Lower lobe of right lung (tissue), 2 donors: Measurements from ENCODE around the gene NDUFAF4. TPM values are rescaled to one million over a fixed set of nuclear protein-coding genes. Genes with fewer than 3 reads are reported as not detected.

Source experiments
- ATAC-seq, 2 donors: fragments of 200-7000 bp; cut with Tn5 transposase; one replicate each; pipeline ENCODE4 v1.9.1; 2020 to 2022; ENCODE audit warnings: mild to moderate bottlenecking in 2 of 2, moderate library complexity in 2 of 2
- DNase-seq: peaks from one replicate; pipeline ENCODE4 v3.0.0-alpha.2; 2020
- H3K27ac ChIP-seq: fragments of 200-600 bp; one replicate; pipeline ENCODE4 v1.8.0; 2022
- H3K27me3 ChIP-seq: fragments of 200-600 bp; one replicate; pipeline ENCODE4 v1.8.0; 2022; ENCODE audit warnings: low read depth
- H3K36me3 ChIP-seq: fragments of 200-600 bp; one replicate; pipeline ENCODE4 v1.8.0; 2022; ENCODE audit warnings: mild to moderate bottlenecking
- H3K4me1 ChIP-seq: fragments of 200-600 bp; one replicate; pipeline ENCODE4 v1.8.0; 2022
- H3K4me3 ChIP-seq: fragments of 200-600 bp; one replicate; pipeline ENCODE4 v1.8.0; 2022; ENCODE audit warnings: mild to moderate bottlenecking
- H3K9me3 ChIP-seq: fragments of 200-600 bp; one replicate; pipeline ENCODE4 v1.8.0; 2022
- intact Hi-C: fragments of 100-400 bp; cut with DNase I; formaldehyde crosslinking; loops from one replicate; pipeline ENCODE4 v1.11.0; 2022
- total RNA-seq: library from RNA; stranded (reverse); fragmentation: NEBNext Ultra II Directional; extraction: Animal tissue kit (Norgen Biotek cat#: 25700); gene quantifications from one replicate; pipeline ENCODE4 v1.2.1, GENCODE V29; 2021
- TF ChIP-seq, protein P1 (sequence below): fragments of 200-600 bp; IDR thresholded peaks from one replicate; pipeline ENCODE4 v1.8.0; 2022; ENCODE audit warnings: antibody characterized with exemption, mild to moderate bottlenecking
- donor health status: DM: no; HTN: yes; CAD: no; lungs with severe emphysema.

NDUFAF4 gene
- total RNA-seq, 1 donor from 2014 or later, result 20.4 TPM

DNA sequence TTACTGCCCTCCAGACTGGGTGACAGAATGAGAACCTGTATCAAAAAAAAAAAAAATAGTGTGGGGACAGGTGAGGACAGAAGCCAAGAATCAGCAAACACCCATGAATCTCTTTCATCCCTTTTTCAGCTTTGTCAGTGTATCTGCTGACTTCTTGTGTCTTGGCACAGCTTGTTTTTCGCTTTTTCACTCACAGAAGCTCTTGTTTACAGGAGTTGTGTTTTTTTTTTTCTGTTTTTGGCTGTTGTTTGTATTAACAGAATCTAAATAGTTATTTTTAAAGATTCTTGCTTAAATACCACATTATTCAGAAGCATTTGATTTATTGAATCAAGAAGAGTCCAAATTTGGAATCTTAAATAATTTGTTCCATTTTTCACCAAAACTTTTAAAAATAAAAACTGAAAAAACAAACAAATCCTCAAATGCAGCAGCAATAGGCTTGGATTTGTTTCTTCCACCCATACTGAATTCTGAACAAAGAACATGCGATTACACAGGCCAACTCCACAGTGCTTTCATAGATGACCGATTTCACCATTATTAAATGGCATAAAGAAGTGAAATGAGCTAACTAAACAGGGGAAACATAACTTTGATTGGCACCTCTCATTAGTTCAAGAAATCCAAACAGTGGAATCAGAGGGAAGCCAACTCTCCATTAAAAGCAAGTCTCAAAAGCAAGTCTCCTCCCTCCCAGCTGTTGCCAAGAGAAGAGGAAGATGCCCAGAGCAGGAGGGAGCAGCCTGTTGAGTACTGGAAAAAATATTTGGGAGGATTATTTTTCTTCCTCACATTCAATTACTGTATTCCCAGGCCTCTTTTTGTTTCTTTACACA lies 33.3 kb downstream of the NDUFAF4 start:
- no peaks in the 10 kb centered on the region for H3K36me3 ChIP-seq
- TF ChIP-seq, protein P1, sequence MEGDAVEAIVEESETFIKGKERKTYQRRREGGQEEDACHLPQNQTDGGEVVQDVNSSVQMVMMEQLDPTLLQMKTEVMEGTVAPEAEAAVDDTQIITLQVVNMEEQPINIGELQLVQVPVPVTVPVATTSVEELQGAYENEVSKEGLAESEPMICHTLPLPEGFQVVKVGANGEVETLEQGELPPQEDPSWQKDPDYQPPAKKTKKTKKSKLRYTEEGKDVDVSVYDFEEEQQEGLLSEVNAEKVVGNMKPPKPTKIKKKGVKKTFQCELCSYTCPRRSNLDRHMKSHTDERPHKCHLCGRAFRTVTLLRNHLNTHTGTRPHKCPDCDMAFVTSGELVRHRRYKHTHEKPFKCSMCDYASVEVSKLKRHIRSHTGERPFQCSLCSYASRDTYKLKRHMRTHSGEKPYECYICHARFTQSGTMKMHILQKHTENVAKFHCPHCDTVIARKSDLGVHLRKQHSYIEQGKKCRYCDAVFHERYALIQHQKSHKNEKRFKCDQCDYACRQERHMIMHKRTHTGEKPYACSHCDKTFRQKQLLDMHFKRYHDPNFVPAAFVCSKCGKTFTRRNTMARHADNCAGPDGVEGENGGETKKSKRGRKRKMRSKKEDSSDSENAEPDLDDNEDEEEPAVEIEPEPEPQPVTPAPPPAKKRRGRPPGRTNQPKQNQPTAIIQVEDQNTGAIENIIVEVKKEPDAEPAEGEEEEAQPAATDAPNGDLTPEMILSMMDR, result no peak
- H3K9me3 ChIP-seq, result no peaks in the 10 kb centered on the region
- ATAC-seq (no peak), DNase-seq (no peak)
- no peaks in the 10 kb centered on the region for H3K27me3 ChIP-seq
- no peaks in the 10 kb centered on the region for H3K4me1 ChIP-seq
- no peak overlapping the region for H3K27ac ChIP-seq
- no peak overlapping the region for H3K4me3 ChIP-seq
- intact Hi-C loops, result no loop called here

DNA sequence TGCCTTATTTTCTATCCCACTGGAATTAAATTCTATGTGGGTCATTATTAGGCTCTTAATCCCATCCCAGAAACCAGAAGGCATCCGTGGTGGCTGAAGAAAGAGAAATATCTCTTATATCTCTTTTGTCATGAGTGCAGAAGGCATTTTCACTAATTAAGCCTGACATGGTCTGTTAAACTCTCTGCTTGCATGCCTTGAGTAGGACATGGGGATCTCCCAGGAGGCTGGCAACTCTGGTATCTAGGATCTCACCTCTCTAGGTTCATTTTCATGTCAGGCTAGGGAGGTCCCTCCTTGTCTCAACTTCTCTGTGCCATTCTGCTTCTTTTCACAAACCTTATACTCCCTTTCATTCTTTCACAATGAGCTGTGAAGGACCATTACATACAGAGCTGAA lies 35.1 kb downstream of the NDUFAF4 start:
- Histone ChIP-seq H3K36me3 (no peaks in the 10 kb centered on the region), H3K4me1 (no peaks in the 10 kb centered on the region), H3K9me3 (no peaks in the 10 kb centered on the region), H3K4me3 (no peak overlapping the region), H3K27ac (no peak overlapping the region), H3K27me3 (no peaks in the 10 kb centered on the region)
- DNase-seq (no peak), ATAC-seq (no peak)
- TF ChIP-seq, protein P1, result no peak
- intact Hi-C loops, result no loop called here

DNA sequence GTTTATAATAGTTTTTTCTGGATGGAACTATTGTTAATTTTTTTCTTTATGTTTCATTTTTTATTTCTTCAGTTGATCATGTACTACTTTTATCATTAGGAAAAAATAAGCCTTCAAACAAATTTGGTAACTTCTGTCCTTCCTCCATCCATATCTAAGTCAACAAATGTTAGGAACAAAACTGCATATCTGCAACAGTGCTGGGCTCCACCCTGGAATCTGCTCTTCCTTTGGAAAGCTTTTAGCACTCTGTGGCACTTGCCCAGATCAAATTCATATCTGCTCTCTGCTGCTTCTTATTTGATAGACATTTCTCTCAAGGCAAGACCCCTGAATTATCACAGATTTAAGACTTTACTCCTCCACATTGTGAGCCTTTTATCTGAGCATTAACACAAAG lies 36.1 kb downstream of the NDUFAF4 start:
- no peak overlapping the region for H3K27ac ChIP-seq
- no peaks in the 10 kb centered on the region for H3K27me3 ChIP-seq
- TF ChIP-seq, protein P1, result no peak
- H3K4me3 ChIP-seq, result no peak overlapping the region
- intact Hi-C loops, result no loop called here
- H3K36me3 ChIP-seq, result no peaks in the 10 kb centered on the region
- ATAC-seq, result no peak
- DNase-seq, result no peak
- H3K9me3 ChIP-seq, result no peaks in the 10 kb centered on the region
- no peaks in the 10 kb centered on the region for H3K4me1 ChIP-seq

DNA sequence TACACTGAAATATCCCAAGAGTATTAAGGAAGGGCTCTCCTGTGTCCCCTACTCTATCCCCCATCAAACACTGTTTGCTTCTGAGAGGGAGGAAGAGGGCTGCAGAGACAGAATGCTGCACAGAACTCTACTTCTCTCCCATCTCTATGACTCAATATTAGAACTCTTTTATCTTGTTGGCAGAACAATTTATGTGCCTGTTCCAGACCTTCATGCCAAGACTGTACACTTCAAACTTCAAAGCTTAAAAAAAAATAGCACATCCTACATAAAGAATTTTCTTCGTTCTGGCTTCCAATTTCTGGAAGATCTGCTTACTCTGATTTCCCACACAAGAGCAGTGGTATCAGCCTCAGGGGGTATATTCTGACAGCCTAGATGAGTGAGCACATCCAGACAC lies 40.8 kb downstream of the NDUFAF4 start:
- TF ChIP-seq, protein P1, result no peak
- H3K27me3 ChIP-seq, result no peaks in the 10 kb centered on the region
- ATAC-seq, result no peak
- H3K4me3 ChIP-seq, result no peak overlapping the region
- no peaks in the 10 kb centered on the region for H3K9me3 ChIP-seq
- DNase-seq, result no peak
- no peak overlapping the region for H3K27ac ChIP-seq
- intact Hi-C loops, result no loop called here
- no peaks in the 10 kb centered on the region for H3K4me1 ChIP-seq
- H3K36me3 ChIP-seq, result no peaks in the 10 kb centered on the region

DNA sequence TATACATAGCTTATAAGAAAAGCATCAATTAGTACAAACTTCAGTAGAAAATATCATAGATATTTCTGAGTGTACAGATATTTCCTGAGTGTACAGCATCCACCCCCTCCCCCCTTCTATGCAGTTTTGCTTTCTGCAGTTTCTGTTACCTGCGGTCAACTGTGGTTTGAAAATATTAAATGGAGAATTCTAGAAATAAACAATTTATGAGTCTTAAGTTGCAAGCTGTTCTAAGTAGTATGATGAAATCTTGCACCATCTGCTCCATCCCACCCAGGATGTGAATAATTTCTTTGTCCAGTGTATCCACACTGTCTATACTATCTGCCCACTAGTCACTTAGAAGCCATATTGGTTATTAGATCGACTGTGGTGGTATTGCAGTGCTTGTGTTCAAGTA lies 44.6 kb downstream of the NDUFAF4 start:
- Histone ChIP-seq H3K4me1 (no peaks in the 10 kb centered on the region), H3K4me3 (no peak overlapping the region), H3K9me3 (no peaks in the 10 kb centered on the region), H3K36me3 (no peaks in the 10 kb centered on the region), H3K27ac (no peak overlapping the region), H3K27me3 (no peaks in the 10 kb centered on the region)
- DNase-seq (no peak), ATAC-seq (no peak)
- TF ChIP-seq, protein P1, result no peak
- intact Hi-C loops, result no loop called here
